AG20443 (cell line): ENCODE results near the gene GOLM1.

Experiments
- DNase-seq: peaks from one replicate; pipeline ENCODE4 v3.0.0; 2012; ENCODE audit warnings: low spot score, mixed read lengths

Gene GOLM1

GRCh38 chr9:86045654-86046053, 53.7 kb downstream of the GOLM1 start:
- no peak for DNase-seq

DNA sequence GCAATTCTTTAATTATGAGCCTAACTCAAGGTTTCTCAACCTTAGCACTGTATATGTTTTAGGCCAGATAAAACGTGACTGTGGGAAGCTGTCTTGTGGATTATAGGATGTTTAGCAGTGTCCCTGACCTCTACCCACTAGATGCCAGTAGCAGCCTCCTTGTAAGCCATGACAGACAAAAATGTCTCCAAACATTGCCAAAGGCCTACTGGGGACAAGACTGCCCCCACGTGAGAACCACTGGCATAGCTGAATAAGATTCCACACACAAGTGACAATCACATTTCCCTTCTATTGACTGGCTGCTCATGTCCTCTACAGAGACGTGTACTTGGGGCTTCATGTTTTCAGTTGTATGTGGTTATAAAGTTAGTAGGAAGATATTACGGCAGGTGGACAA, 55.4 kb downstream of the GOLM1 start:
- no peak for DNase-seq

DNA sequence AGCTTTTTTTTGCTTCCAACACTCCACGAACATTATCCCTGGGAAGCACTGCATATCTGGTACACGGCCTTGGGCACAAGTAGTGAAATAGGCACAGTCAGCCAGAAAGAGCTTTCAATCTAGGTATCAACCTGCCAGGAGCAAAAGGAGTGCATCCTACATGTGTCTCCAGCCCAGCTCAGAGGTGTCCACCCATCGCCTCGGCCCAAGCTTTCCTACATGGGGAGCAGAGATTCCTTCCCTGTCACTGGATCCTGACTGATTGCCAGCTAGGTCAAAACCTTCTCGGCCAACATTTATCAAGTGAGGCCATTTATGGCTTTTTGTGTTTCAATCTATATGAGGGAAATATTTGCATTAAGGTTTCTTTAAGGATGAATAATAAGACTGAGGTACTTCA, 55.8 kb downstream of the GOLM1 start:
- DNase-seq, result no peak

- DNase-seq, result no peak
These were observed 57.0 kb downstream of the GOLM1 start for GRCh38 chr9:86042199-86042978.

- peak; percentile 57 for DNase-seq
These were observed 58.0 kb downstream of the GOLM1 start for GRCh38 chr9:86041311-86041741.

- no peak for DNase-seq
These were observed 58.5 kb downstream of the GOLM1 start for GRCh38 chr9:86040861-86041155.

GRCh38 chr9:86039991-86040860, 59.1 kb downstream of the GOLM1 start:
- peak; percentile 2 for DNase-seq

- DNase-seq, result no peak
These were observed 62.8 kb downstream of the GOLM1 start for GRCh38 chr9:86036555-86036954.

GRCh38 chr9:86035827-86036440, 63.4 kb downstream of the GOLM1 start:
- DNase-seq, result peak; percentile 9

GRCh38 chr9:86034863-86035734, 64.3 kb downstream of the GOLM1 start:
- peak; percentile 38 for DNase-seq

DNA sequence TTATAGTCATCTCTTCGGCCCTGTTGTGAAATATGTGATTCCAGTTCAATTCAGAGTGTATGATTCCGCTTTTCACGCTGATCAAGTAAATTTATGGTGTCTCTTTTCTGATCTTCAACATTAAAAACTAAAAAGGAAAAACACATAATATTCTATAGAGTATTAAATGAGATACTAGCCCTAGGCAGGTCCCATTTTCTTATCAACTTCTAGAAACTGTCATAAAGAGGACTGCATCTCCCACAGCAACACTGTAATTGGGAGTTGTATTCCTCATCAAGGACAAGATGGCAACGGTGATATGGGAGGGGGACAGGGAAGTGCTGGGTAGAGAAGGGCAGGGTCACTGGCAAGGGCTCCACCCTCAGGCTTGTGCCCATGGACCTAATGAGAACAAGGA, 71.6 kb downstream of the GOLM1 start:
- DNase-seq, result no peak

DNA sequence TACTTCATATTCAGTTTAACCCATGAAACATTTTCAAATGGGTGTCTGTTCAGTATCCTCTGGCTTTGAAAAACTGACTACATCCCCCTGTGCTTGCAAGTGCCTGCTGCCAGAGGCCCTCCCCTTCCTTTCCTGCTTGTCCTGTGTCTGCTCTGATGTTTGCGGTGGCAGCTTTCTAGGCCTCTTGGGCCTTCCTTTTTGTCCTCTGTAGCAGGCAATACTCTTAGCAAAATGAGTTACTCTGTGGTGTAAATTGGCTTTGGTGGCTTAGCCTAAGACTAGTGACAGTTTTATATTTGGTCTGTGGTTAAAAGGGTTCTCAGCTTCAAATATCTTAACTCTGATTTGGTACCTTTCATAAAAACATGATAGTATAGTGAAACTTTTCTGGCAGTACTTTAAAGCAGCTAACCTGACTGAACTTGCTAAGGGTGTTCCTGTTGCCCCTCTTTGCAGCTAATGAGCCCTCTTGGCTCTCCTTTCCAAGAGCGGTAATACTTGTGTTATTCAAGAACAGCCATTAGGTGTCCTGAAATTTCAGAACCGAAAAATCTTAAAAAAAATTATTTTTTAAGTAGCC, 76.6 kb downstream of the GOLM1 start:
- DNase-seq, result no peak

- DNase-seq, result no peak
These were observed 78.2 kb downstream of the GOLM1 start for GRCh38 chr9:86021166-86021565.

DNA sequence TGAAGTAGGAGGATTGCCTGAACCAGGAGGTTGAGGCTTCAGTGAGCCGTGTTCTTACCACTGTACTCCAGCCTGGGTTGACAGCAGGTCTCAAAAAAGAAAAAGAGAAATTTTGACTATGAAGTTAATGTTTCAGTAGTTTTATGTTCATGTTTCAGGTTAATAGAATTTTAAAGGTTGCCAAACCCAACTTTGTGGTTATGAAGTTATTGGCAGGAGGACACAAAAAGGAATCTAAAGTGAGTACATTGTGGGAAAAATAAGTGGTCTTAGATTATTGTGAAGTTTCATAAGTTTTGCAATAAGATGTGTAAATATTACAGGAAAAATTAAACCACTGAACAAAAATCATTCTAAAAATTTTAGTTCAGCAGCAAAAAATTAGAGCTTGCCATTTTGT, 78.6 kb downstream of the GOLM1 start:
- no peak for DNase-seq

GRCh38 chr9:86009133-86009532, 90.2 kb downstream of the GOLM1 start:
- no peak for DNase-seq

DNA sequence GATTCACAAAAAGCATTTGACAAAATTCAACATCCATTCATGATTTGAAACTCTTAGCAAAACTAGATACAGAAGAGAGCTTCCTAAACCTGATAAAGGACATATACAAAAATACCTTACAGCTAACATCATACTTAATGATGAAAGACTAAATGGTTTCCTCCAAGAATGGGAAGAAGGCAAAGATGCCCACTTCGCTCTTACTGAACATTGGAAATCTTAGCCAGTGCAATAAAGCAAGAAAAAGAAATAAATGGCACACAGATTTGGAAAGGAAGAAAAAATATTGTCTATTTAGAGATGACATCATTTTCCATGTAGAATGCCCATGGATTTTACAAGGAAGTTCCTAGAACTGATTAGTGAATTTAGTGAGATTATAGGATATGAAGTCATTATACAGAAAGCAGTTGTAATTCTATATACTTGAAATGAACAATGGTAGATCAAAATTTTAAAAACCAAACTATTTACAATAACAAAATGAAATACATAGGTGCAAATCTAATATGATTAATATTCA, 94.0 kb downstream of the GOLM1 start:
- no peak for DNase-seq

DNA sequence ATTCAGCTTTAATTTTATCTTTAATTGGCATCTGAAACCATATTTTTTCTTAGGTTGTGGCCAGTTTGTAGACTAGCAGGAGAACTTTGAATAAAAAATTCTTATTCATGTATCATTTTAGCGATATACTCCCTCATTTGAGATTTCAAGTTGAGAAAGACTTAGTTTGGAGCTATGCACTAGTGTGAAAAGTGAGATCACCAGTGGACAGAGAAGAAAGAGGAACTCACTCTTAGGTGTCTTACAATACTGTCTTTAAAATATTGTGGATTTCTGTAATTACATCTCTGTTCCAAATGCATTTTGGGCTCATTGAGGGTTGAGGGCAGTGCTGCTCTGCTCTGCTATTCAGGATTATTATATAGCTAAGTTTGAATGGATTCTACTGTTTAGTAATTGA, 103.8 kb downstream of the GOLM1 start:
- DNase-seq, result no peak

GRCh38 chr9:85995097-85995496, 104.3 kb downstream of the GOLM1 start:
- DNase-seq, result no peak

GRCh38 chr9:85994191-85994590, 105.2 kb downstream of the GOLM1 start:
- no peak for DNase-seq

DNA sequence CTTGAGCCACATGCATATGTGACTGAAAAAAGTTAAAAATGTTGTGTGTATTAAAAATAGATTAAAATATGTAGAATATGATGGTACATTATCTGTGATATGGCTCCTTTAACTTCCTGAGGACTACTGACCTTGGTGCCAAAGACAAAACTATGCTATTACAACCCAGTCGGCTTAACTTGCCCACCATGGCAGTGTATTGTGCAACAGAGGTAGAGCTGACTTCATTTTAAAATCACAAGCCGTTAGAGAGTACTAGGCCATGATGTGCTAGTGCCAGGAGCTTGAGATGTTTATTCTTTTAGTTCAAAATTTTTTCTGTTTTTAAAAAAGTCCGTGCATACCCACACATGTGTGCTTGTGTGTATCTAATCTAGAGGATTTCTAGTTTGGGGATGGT, 112.1 kb downstream of the GOLM1 start:
- peak; percentile 13 for DNase-seq

DNA sequence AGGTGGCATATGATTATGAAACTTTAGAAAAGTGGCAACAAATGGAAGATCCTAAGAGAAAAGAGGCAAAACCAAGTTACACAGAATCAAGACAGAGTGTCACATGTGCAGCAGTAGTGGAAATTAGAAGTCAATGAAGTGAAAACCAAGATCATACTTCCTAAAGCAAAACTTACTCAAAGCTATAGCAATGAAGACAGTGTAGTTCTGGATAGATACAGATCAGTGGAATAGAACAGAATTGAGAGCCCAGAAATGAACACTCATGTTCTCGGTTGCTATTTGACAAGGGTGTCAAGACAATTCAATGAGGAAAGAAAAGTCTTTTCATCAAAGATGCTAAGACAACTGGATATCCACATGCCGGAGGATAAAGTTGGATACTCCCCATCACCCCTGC, 114.9 kb downstream of the GOLM1 start:
- no peak for DNase-seq
